Ishikawa (cell line): ENCODE measurements around the gene NPC1L1.

Experiments used
- CEBPB ChIP-seq: IDR thresholded peaks from 2 replicates; pipeline ENCODE4 v1.6.1; 2012
- CREB1 ChIP-seq: IDR thresholded peaks from 2 replicates; pipeline ENCODE4 v1.6.1; 2012; ENCODE audit warnings: low read depth
- EGR1 ChIP-seq: IDR thresholded peaks from 2 replicates; pipeline ENCODE4 v1.6.1; 2012
- EP300 ChIP-seq: IDR thresholded peaks from 2 replicates; pipeline ENCODE4 v1.6.1; 2012; ENCODE audit warnings: borderline replicate concordance
- FOXM1 ChIP-seq: IDR thresholded peaks from 2 replicates; pipeline ENCODE4 v1.6.1; 2012; ENCODE audit warnings: low read depth, borderline replicate concordance
- MAX ChIP-seq: IDR thresholded peaks from 2 replicates; pipeline ENCODE4 v1.6.1; 2012
- NFIC ChIP-seq: IDR thresholded peaks from 2 replicates; pipeline ENCODE4 v1.6.1; 2012
- RAD21 ChIP-seq: IDR thresholded peaks from 2 replicates; pipeline ENCODE4 v1.6.1; 2012; ENCODE audit warnings: low read depth
- TAF1 ChIP-seq: IDR thresholded peaks from 2 replicates; pipeline ENCODE4 v1.6.1; 2012; ENCODE audit warnings: low read depth, mild to moderate bottlenecking
- TCF12 ChIP-seq: IDR thresholded peaks from 2 replicates; pipeline ENCODE4 v1.6.1; 2012; ENCODE audit warnings: low read depth
- TEAD4 ChIP-seq: IDR thresholded peaks from 2 replicates; pipeline ENCODE4 v1.6.1; 2012
- USF1 ChIP-seq: IDR thresholded peaks from 2 replicates; pipeline ENCODE4 v1.6.1; 2012
- YY1 ChIP-seq: IDR thresholded peaks from 2 replicates; pipeline ENCODE4 v1.6.1; 2012; ENCODE audit warnings: low read depth
- ZBTB7A ChIP-seq: IDR thresholded peaks from 2 replicates; pipeline ENCODE4 v1.6.1; 2012; ENCODE audit warnings: low read depth
- TF ChIP-seq, protein P1 (sequence below): IDR thresholded peaks from 2 replicates; pipeline ENCODE4 v1.6.1; 2012; ENCODE audit warnings: low read depth, mild to moderate bottlenecking

Gene NPC1L1

GRCh38 chr7:44567884-44568283, 26.8 kb upstream of the NPC1L1 start:
- TF ChIP-seq FOXM1 (no peak), ZBTB7A (no peak), TAF1 (no peak)
- TF ChIP-seq, protein P1, sequence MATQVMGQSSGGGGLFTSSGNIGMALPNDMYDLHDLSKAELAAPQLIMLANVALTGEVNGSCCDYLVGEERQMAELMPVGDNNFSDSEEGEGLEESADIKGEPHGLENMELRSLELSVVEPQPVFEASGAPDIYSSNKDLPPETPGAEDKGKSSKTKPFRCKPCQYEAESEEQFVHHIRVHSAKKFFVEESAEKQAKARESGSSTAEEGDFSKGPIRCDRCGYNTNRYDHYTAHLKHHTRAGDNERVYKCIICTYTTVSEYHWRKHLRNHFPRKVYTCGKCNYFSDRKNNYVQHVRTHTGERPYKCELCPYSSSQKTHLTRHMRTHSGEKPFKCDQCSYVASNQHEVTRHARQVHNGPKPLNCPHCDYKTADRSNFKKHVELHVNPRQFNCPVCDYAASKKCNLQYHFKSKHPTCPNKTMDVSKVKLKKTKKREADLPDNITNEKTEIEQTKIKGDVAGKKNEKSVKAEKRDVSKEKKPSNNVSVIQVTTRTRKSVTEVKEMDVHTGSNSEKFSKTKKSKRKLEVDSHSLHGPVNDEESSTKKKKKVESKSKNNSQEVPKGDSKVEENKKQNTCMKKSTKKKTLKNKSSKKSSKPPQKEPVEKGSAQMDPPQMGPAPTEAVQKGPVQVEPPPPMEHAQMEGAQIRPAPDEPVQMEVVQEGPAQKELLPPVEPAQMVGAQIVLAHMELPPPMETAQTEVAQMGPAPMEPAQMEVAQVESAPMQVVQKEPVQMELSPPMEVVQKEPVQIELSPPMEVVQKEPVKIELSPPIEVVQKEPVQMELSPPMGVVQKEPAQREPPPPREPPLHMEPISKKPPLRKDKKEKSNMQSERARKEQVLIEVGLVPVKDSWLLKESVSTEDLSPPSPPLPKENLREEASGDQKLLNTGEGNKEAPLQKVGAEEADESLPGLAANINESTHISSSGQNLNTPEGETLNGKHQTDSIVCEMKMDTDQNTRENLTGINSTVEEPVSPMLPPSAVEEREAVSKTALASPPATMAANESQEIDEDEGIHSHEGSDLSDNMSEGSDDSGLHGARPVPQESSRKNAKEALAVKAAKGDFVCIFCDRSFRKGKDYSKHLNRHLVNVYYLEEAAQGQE, result no peak

DNA sequence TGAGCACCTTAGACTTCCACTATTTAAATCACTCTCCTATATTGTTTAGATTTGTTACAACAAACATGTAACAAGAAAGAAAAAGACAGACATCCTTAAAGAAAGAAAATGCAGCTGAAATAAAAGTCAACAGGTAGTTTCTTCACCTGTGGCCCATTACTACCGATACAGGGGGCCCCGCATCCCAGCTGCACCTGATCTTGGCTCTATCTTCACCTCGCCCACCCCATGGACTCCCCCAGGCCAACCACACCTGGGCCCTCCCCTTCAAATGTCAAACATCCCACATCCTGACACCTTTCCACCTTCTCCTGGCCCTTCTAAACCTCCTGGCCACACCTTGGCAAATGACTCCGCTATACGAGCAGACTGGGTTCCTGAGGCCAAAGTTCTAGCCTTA, 25.6 kb upstream of the NPC1L1 start:
- TF ChIP-seq ZBTB7A, result no peak
- no peak for TF ChIP-seq TEAD4
- TF ChIP-seq, protein P1, result no peak
- no peak for TF ChIP-seq MAX

GRCh38 chr7:44565795-44566559, 24.8 kb upstream of the NPC1L1 start:
- no peak for TF ChIP-seq MAX
- TF ChIP-seq FOXM1, result no peak
- TF ChIP-seq TAF1, result no peak
- no peak for TF ChIP-seq EP300
- TF ChIP-seq TEAD4, result no peak
- no peak for TF ChIP-seq EGR1
- no peak for TF ChIP-seq TCF12
- no peak for TF ChIP-seq RAD21
- TF ChIP-seq CREB1, result no peak
- no peak for TF ChIP-seq CEBPB
- TF ChIP-seq, protein P1, result no peak
- TF ChIP-seq USF1, result no peak
- no peak for TF ChIP-seq NFIC
- no peak for TF ChIP-seq ZBTB7A
- TF ChIP-seq YY1, result no peak

DNA sequence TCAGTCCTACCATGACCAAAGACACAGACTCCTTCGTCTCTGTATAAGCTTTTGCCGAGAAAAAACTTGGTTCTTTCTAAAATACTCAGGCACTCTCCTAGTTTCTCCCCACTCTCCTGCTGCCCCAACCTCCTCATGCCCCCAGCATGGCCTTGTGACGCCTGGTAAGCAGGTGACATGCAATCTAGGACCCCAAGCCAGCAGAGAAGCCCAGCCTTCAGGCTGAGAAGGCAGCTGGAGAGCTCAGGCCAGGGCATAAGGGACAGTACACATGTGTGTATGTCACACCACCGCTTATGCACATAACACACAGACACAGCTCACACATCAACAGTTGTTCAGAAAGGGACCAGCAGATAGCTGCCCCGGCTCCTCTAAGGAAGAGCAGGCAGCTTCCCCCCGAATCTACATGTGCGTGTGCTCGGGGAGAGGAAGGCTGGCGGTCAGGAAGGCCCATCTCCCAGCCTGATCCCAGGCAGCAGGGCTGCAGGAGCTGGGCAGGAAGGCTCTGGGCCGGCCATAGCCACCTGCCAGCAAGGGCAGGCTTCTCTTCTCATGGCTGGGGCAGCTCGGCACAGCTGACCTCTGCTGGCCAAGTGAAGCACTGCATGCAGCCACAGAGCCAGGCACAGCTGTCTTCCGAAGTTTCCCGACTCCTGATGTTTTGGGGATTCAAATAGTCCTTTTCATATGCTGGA, 24.1 kb upstream of the NPC1L1 start:
- no peak for TF ChIP-seq FOXM1
- TF ChIP-seq TAF1, result 0 out of 2 replicates have a peak, but pooled peaks have one; percentile 14
- TF ChIP-seq RAD21, result peak; percentile 58

- TF ChIP-seq FOXM1 (no peak), USF1 (no peak), EP300 (no peak), MAX (no peak), NFIC (no peak), EGR1 (no peak), RAD21 (no peak), ZBTB7A (no peak), CEBPB (no peak), YY1 (no peak), TAF1 (no peak), TCF12 (no peak), TEAD4 (no peak), CREB1 (no peak)
- TF ChIP-seq, protein P1, result no peak
These were observed 23.5 kb upstream of the NPC1L1 start for GRCh38 chr7:44564606-44565005.
